ENCODE data around the gene SRSF5. TPM values are rescaled to one million over a fixed set of nuclear protein-coding genes. Genes with fewer than 3 reads are reported as not detected.

Gene SRSF5
- total and polyA plus RNA-seq, 2 of the 13 experiments (the other 11 are each of a cell fraction or from before 2014, with no cell fraction given) = 189 to 277 TPM

DNA sequence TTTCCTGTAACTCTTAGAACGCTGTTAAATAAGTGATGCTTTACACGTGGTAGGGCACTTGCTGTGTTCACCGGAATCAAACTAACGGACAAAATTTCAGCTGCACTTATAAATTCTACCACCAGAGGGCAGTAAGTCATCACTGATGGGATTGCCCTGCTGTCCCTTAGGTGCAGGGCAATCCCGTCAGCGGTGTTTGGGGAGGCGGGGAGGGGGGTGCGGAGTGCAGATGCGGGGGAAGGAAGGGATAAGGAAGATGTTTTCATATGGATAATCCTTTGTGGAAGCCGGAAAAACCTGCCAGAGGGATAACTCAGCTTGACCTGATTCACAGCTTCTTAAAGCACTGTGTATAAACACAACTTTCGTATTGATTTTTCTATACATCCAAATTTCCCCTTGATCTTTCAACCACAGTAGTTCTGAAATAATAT, 51.8 kb downstream of the SRSF5 start (continued):
- 0 out of 2 replicates have a peak, but pooled peaks have one; percentile 42 for TF ChIP-seq THRA (CRISPR knock-in tag; IDR thresholded peaks at IDR 0.05; ENCODE audit: borderline replicate concordance)
- TF ChIP-seq DPF2 (CRISPR knock-in tag; IDR thresholded peaks at IDR 0.05; ENCODE audit: borderline replicate concordance, low read depth) = no peak
- TF ChIP-seq ZNF513 (CRISPR knock-in tag; conservative IDR thresholded peaks at IDR 0.05) = no peak
- TF ChIP-seq HOMEZ (CRISPR knock-in tag; IDR thresholded peaks at IDR 0.05; ENCODE audit: low read depth) = 0 out of 2 replicates have a peak, but pooled peaks have one; percentile 21
- TF ChIP-seq ATF2 (CRISPR knock-in tag; IDR thresholded peaks at IDR 0.05) = no peak
- no peak for TF ChIP-seq LCORL (IDR thresholded peaks at IDR 0.05)
- peak; percentile 77 for TF ChIP-seq LCORL (CRISPR knock-in tag; IDR thresholded peaks at IDR 0.05)
- TF ChIP-seq, protein P1, sequence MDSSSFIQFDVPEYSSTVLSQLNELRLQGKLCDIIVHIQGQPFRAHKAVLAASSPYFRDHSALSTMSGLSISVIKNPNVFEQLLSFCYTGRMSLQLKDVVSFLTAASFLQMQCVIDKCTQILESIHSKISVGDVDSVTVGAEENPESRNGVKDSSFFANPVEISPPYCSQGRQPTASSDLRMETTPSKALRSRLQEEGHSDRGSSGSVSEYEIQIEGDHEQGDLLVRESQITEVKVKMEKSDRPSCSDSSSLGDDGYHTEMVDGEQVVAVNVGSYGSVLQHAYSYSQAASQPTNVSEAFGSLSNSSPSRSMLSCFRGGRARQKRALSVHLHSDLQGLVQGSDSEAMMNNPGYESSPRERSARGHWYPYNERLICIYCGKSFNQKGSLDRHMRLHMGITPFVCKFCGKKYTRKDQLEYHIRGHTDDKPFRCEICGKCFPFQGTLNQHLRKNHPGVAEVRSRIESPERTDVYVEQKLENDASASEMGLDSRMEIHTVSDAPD (CRISPR knock-in tag; IDR thresholded peaks at IDR 0.05) = no peak
- TF ChIP-seq GATAD2A (CRISPR knock-in tag; IDR thresholded peaks at IDR 0.05) = peak; percentile 21; the same call in 1 of the 2 replicates
- 0 out of 2 replicates have a peak, but pooled peaks have one; percentile 38 for TF ChIP-seq MIER3 (CRISPR knock-in tag; IDR thresholded peaks at IDR 0.05; ENCODE audit: borderline replicate concordance)
- 0 out of 2 replicates have a peak, but pooled peaks have one; percentile 43 for TF ChIP-seq PPARG (CRISPR knock-in tag; conservative IDR thresholded peaks at IDR 0.05)
- no peak for TF ChIP-seq POLR2G (IDR thresholded peaks at IDR 0.05; ENCODE audit: low read depth, low read length)
- peak; percentile 39; the same call in 1 of the 2 replicates for TF ChIP-seq PATZ1 (CRISPR knock-in tag; IDR thresholded peaks at IDR 0.05)
- TF ChIP-seq ONECUT2 (CRISPR knock-in tag; IDR thresholded peaks at IDR 0.05) = peak; percentile 52; the same call in 1 of the 2 replicates
- no peak for TF ChIP-seq PRPF4 (IDR thresholded peaks at IDR 0.05; ENCODE audit: low read depth, low read length, poor library complexity, severe bottlenecking)
- TF ChIP-seq ZNF136 (CRISPR knock-in tag; IDR thresholded peaks at IDR 0.05; ENCODE audit: low read depth) = no peak
- TF ChIP-seq, protein P2, sequence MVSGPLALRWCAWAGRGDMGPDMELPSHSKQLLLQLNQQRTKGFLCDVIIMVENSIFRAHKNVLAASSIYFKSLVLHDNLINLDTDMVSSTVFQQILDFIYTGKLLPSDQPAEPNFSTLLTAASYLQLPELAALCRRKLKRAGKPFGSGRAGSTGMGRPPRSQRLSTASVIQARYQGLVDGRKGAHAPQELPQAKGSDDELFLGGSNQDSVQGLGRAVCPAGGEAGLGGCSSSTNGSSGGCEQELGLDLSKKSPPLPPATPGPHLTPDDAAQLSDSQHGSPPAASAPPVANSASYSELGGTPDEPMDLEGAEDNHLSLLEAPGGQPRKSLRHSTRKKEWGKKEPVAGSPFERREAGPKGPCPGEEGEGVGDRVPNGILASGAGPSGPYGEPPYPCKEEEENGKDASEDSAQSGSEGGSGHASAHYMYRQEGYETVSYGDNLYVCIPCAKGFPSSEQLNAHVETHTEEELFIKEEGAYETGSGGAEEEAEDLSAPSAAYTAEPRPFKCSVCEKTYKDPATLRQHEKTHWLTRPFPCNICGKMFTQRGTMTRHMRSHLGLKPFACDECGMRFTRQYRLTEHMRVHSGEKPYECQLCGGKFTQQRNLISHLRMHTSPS (CRISPR knock-in tag; IDR thresholded peaks at IDR 0.05; ENCODE audit: low read depth) = no peak
- TF ChIP-seq RAD21 (CRISPR knock-in tag; IDR thresholded peaks at IDR 0.05) = peak; percentile 96

All from HepG2 (cell line).